ENCODE measurements around the gene HBS1L. TPM values are rescaled to one million over a fixed set of nuclear protein-coding genes. Genes with fewer than 3 reads are reported as not detected.
A peak's percentile ranks its signal among the peaks of the same experiment; 100 is the strongest.

HBS1L gene
- total RNA-seq, 1 donor from 2014 or later, result 114 TPM

GRCh38 chr6:134990262-134990661, 64.4 kb downstream of the HBS1L start:
- no peak for DNase-seq (ENCODE audit: low read depth)
- Histone ChIP-seq H3K27me3 (ENCODE audit: control insufficient read depth, insufficient read depth, low read length) (no peaks in the 10 kb centered on the region), H3K4me3 (ENCODE audit: low read depth, low read length) (no peak overlapping the region), H3K36me3 (ENCODE audit: control insufficient read depth, insufficient read depth, low read length) (peaks cover 1% of the 10 kb centered on the region)
- FAIRE-seq, result peak; percentile 7
- TF ChIP-seq, protein P1, sequence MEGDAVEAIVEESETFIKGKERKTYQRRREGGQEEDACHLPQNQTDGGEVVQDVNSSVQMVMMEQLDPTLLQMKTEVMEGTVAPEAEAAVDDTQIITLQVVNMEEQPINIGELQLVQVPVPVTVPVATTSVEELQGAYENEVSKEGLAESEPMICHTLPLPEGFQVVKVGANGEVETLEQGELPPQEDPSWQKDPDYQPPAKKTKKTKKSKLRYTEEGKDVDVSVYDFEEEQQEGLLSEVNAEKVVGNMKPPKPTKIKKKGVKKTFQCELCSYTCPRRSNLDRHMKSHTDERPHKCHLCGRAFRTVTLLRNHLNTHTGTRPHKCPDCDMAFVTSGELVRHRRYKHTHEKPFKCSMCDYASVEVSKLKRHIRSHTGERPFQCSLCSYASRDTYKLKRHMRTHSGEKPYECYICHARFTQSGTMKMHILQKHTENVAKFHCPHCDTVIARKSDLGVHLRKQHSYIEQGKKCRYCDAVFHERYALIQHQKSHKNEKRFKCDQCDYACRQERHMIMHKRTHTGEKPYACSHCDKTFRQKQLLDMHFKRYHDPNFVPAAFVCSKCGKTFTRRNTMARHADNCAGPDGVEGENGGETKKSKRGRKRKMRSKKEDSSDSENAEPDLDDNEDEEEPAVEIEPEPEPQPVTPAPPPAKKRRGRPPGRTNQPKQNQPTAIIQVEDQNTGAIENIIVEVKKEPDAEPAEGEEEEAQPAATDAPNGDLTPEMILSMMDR (IDR thresholded peaks at IDR 0.05; ENCODE audit: insufficient read depth, low read length, severe bottlenecking), result no peak

DNA sequence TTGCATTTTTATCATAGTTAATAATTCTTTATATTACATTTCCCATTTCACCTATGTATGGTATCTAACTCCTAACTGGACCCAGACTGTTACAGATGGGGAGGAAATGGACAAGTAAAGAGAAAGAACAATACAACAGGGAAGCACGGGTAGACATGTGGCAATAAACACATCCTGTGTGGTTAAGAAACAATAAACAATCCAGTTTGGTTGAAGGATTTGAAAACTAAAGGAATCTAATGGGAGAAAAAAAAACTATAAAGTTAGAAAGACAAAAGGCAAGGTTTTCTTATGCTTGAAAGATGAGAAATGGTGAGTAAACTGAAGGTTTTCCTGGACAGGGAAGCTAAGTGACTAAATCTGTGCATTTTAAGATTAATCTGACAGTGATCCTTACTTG, 69.8 kb downstream of the HBS1L start:
- DNase-seq (ENCODE audit: low read depth) (peak; percentile 24), FAIRE-seq (no peak)
- Histone ChIP-seq H3K4me3 (ENCODE audit: low read depth, low read length) (no peak overlapping the region), H3K36me3 (ENCODE audit: control insufficient read depth, insufficient read depth, low read length) (peaks cover 1% of the 10 kb centered on the region), H3K27me3 (ENCODE audit: control insufficient read depth, insufficient read depth, low read length) (no peaks in the 10 kb centered on the region)
- TF ChIP-seq, protein P1 (IDR thresholded peaks at IDR 0.05; ENCODE audit: insufficient read depth, low read length, severe bottlenecking), result no peak

GRCh38 chr6:134983823-134984222, 70.8 kb downstream of the HBS1L start:
- Histone ChIP-seq H3K4me3 (ENCODE audit: low read depth, low read length) (no peak overlapping the region), H3K27me3 (ENCODE audit: control insufficient read depth, insufficient read depth, low read length) (no peaks in the 10 kb centered on the region), H3K36me3 (ENCODE audit: control insufficient read depth, insufficient read depth, low read length) (peaks cover 1% of the 10 kb centered on the region)
- DNase-seq (ENCODE audit: low read depth) (no peak), FAIRE-seq (no peak)
- TF ChIP-seq, protein P1 (IDR thresholded peaks at IDR 0.05; ENCODE audit: insufficient read depth, low read length, severe bottlenecking), result no peak

DNA sequence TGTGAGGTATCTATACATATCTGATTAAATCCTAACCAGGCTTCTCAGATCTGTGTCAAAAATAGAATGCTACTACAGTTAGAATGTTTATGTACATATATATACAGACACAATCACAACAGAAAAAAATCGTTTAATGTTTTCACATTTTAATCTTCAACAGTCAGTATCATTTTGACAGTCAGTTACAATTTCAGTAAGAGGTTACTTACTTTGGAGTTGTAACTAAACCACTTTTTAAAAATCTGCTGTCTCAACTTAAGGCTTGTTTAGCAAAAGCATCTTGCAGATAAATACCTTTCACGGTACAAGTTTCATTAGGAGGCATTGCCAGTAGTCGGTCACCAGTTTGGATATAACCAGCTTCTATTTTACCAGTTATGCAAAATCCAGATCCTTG, 72.5 kb downstream of the HBS1L start:
- no peaks in the 10 kb centered on the region for H3K27me3 ChIP-seq (ENCODE audit: control insufficient read depth, insufficient read depth, low read length)
- FAIRE-seq (no peak), DNase-seq (ENCODE audit: low read depth) (no peak)
- H3K36me3 ChIP-seq (ENCODE audit: control insufficient read depth, insufficient read depth, low read length), result peaks cover 1% of the 10 kb centered on the region
- TF ChIP-seq, protein P1 (IDR thresholded peaks at IDR 0.05; ENCODE audit: insufficient read depth, low read length, severe bottlenecking), result no peak
- no peak overlapping the region for H3K4me3 ChIP-seq (ENCODE audit: low read depth, low read length)

GRCh38 chr6:134980846-134981245, 73.8 kb downstream of the HBS1L start:
- no peak for DNase-seq (ENCODE audit: low read depth)
- TF ChIP-seq, protein P1 (IDR thresholded peaks at IDR 0.05; ENCODE audit: insufficient read depth, low read length, severe bottlenecking), result no peak
- FAIRE-seq, result no peak
- Histone ChIP-seq H3K27me3 (ENCODE audit: control insufficient read depth, insufficient read depth, low read length) (no peaks in the 10 kb centered on the region), H3K36me3 (ENCODE audit: control insufficient read depth, insufficient read depth, low read length) (peaks cover 1% of the 10 kb centered on the region), H3K4me3 (ENCODE audit: low read depth, low read length) (no peak overlapping the region)

DNA sequence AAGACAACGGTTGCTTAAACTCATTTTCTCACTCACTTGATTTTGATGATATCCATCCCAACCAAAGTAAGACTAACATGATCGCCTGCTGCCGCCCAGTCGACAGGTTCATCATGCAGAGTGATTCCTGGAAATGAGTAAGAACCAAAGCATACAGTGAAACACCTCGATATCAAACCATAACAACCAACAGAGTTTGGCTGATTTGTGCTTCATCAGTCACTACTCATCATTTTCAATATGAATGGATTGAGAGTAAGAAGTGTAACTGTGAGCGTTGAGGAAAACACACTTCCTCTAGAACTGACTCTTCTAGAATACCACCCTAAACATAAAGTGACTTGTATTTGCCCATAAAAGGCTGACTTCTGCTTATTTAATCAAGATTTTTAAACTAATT, 75.5 kb downstream of the HBS1L start:
- Histone ChIP-seq H3K27me3 (ENCODE audit: control insufficient read depth, insufficient read depth, low read length) (no peaks in the 10 kb centered on the region), H3K36me3 (ENCODE audit: control insufficient read depth, insufficient read depth, low read length) (peaks cover 1% of the 10 kb centered on the region), H3K4me3 (ENCODE audit: low read depth, low read length) (no peak overlapping the region)
- FAIRE-seq (no peak), DNase-seq (ENCODE audit: low read depth) (no peak)
- TF ChIP-seq, protein P1 (IDR thresholded peaks at IDR 0.05; ENCODE audit: insufficient read depth, low read length, severe bottlenecking), result no peak

Data from bronchial epithelial cell (primary cell).